DND-41 (cell line): ENCODE results near the gene ERICH2.

Experiments used
- ATAC-seq: fragments of 200-7000 bp; cut with Tn5 transposase; 3 replicates; pipeline ENCODE4 v1.9.1; 2021; ENCODE audit warnings: low read depth; ENCODE audit not compliant: insufficient read depth
- DNase-seq: peaks from one replicate; pipeline ENCODE4 v3.0.0-alpha.2; 2020
- H2AFZ ChIP-seq: 2 replicates; pipeline ENCODE4 v1.6.0; 2012; ENCODE audit warnings: low read depth, low read length
- H3K27ac ChIP-seq: 2 replicates; pipeline ENCODE4 v1.5.1; 2012; ENCODE audit warnings: low read length, inconsistent platforms
- H3K27me3 ChIP-seq: fragments of 200-600 bp; sonication (generic); 2 replicates; pipeline ENCODE4 v1.6.0; 2012; ENCODE audit warnings: low read length, mild to moderate bottlenecking, inconsistent platforms; ENCODE audit not compliant: insufficient read depth, poor library complexity
- H3K36me3 ChIP-seq: 2 replicates; pipeline ENCODE4 v1.5.1; 2012; ENCODE audit warnings: low read length, inconsistent platforms; ENCODE audit not compliant: insufficient read depth
- H3K4me1 ChIP-seq: 2 replicates; pipeline ENCODE4 v1.5.1; 2012; ENCODE audit warnings: mild to moderate bottlenecking, low read length; ENCODE audit not compliant: insufficient read depth
- H3K4me2 ChIP-seq: 2 replicates; pipeline ENCODE4 v1.6.0; 2012; ENCODE audit warnings: mild to moderate bottlenecking, moderate library complexity, low read length, inconsistent platforms; ENCODE audit not compliant: insufficient read depth
- H3K4me3 ChIP-seq, 2 experiments: fragments of 200-600 bp in 1 of 2; shearing (Covaris generic) in 1 of 2; 2 replicates each; pipeline ENCODE4 v1.5.1; 2012 to 2016; ENCODE audit warnings: inconsistent platforms in 2 of 2, low read length in 2 of 2, mild to moderate bottlenecking in 2 of 2, low read depth in 1 of 2, moderate library complexity in 1 of 2
- H3K79me2 ChIP-seq: 2 replicates; pipeline ENCODE4 v1.6.0; 2012; ENCODE audit warnings: low read length, inconsistent platforms; ENCODE audit not compliant: insufficient read depth
- H3K9ac ChIP-seq: 2 replicates; pipeline ENCODE4 v1.6.0; 2012; ENCODE audit warnings: low read depth, mild to moderate bottlenecking, inconsistent platforms, low read length, moderate library complexity
- H3K9me3 ChIP-seq: 2 replicates; pipeline ENCODE4 v1.5.1; 2012; ENCODE audit warnings: low read length, moderate library complexity, mild to moderate bottlenecking, inconsistent platforms; ENCODE audit not compliant: insufficient read depth, severe bottlenecking
- H4K20me1 ChIP-seq: 2 replicates; pipeline ENCODE4 v1.6.0; 2012; ENCODE audit warnings: low read length; ENCODE audit not compliant: insufficient read depth
- CTCF ChIP-seq: IDR thresholded peaks from 2 replicates; pipeline ENCODE4 v1.5.1; 2012; ENCODE audit warnings: borderline replicate concordance, low read length, moderate library complexity, mild to moderate bottlenecking; ENCODE audit not compliant: poor library complexity, severe bottlenecking; ENCODE audit errors: extremely low read depth
- EZH2 ChIP-seq: IDR thresholded peaks from 3 replicates; pipeline ENCODE4 v1.6.1; 2012; ENCODE audit warnings: borderline replicate concordance, low read depth, mild to moderate bottlenecking, moderate library complexity, low read length, inconsistent platforms; ENCODE audit not compliant: severe bottlenecking

The ERICH2 gene

GRCh38 chr2:170737406-170737805 lies 32.8 kb upstream of the ERICH2 start:
- Histone ChIP-seq H2AFZ (no peak overlapping the region), H3K36me3 (no peaks in the 10 kb centered on the region), H3K4me1 (no peaks in the 10 kb centered on the region), H3K4me2 (no peak overlapping the region), H3K4me3 (no peak overlapping the region), H3K27ac (no peak overlapping the region), H3K27me3 (peaks cover 8% of the 10 kb centered on the region), H3K79me2 (no peaks in the 10 kb centered on the region), H3K9ac (no peak overlapping the region), H4K20me1 (no peaks in the 10 kb centered on the region), H3K9me3 (no peaks in the 10 kb centered on the region)
- TF ChIP-seq EZH2 (no peak), CTCF (no peak)
- ATAC-seq (no peak), DNase-seq (no peak)

- no peaks in the 10 kb centered on the region for H4K20me1 ChIP-seq
- DNase-seq = no peak
- no peak overlapping the region for H3K27ac ChIP-seq
- no peaks in the 10 kb centered on the region for H3K4me1 ChIP-seq
- no peak for ATAC-seq
- H3K4me3 ChIP-seq = no peak overlapping the region
- H3K9me3 ChIP-seq = no peaks in the 10 kb centered on the region
- H3K4me2 ChIP-seq = no peak overlapping the region
- H3K27me3 ChIP-seq = peaks cover 8% of the 10 kb centered on the region
- no peak overlapping the region for H3K9ac ChIP-seq
- no peaks in the 10 kb centered on the region for H3K36me3 ChIP-seq
- no peak overlapping the region for H2AFZ ChIP-seq
- TF ChIP-seq CTCF = no peak
- TF ChIP-seq EZH2 = no peak
- no peaks in the 10 kb centered on the region for H3K79me2 ChIP-seq
These were observed 32.4 kb upstream of the ERICH2 start for GRCh38 chr2:170737821-170738220.

GRCh38 chr2:170739048-170739447 lies 31.1 kb upstream of the ERICH2 start:
- peaks cover 8% of the 10 kb centered on the region for H3K27me3 ChIP-seq
- H2AFZ ChIP-seq = no peak overlapping the region
- H3K9me3 ChIP-seq = no peaks in the 10 kb centered on the region
- H3K27ac ChIP-seq = no peak overlapping the region
- no peak for TF ChIP-seq EZH2
- TF ChIP-seq CTCF = no peak
- no peak for ATAC-seq
- no peaks in the 10 kb centered on the region for H3K79me2 ChIP-seq
- no peak overlapping the region for H3K9ac ChIP-seq
- H3K4me3 ChIP-seq = no peak overlapping the region
- H3K36me3 ChIP-seq = no peaks in the 10 kb centered on the region
- DNase-seq = no peak
- H3K4me1 ChIP-seq = no peaks in the 10 kb centered on the region
- no peak overlapping the region for H3K4me2 ChIP-seq
- no peaks in the 10 kb centered on the region for H4K20me1 ChIP-seq

GRCh38 chr2:170739507-170740046 lies 30.6 kb upstream of the ERICH2 start:
- no peak overlapping the region for H3K27ac ChIP-seq
- no peak overlapping the region for H3K4me3 ChIP-seq
- no peaks in the 10 kb centered on the region for H3K79me2 ChIP-seq
- no peaks in the 10 kb centered on the region for H3K9me3 ChIP-seq
- TF ChIP-seq EZH2 (no peak), CTCF (no peak)
- H3K4me1 ChIP-seq = no peaks in the 10 kb centered on the region
- H3K9ac ChIP-seq = no peak overlapping the region
- no peak overlapping the region for H3K4me2 ChIP-seq
- ATAC-seq (no peak), DNase-seq (no peak)
- H3K36me3 ChIP-seq = no peaks in the 10 kb centered on the region
- H4K20me1 ChIP-seq = no peaks in the 10 kb centered on the region
- H2AFZ ChIP-seq = no peak overlapping the region
- peaks cover 9% of the 10 kb centered on the region for H3K27me3 ChIP-seq
